ENCODE data around the gene WWOX.

- TF ChIP-seq SUZ12 (IDR thresholded peaks at IDR 0.05; ENCODE audit: extremely low read depth, insufficient read depth, insufficient read length), result no peak
- no peak for TF ChIP-seq YY1 (IDR thresholded peaks at IDR 0.05; ENCODE audit: insufficient read depth, insufficient read length)
- TF ChIP-seq ZNF274 (IDR thresholded peaks at IDR 0.05; ENCODE audit: low read depth, low read length), result no peak
Measured at GRCh38 chr16:79195938-79196337, 1096.5 kb downstream of the WWOX start.

All from NT2/D1 (cell line).